Measurements from ENCODE around the gene EWSR1. TPM values are rescaled to one million over a fixed set of nuclear protein-coding genes. Genes with fewer than 3 reads are reported as not detected.

The EWSR1 gene
- total RNA-seq, 1 donor from 2014 or later: 133 TPM

DNA sequence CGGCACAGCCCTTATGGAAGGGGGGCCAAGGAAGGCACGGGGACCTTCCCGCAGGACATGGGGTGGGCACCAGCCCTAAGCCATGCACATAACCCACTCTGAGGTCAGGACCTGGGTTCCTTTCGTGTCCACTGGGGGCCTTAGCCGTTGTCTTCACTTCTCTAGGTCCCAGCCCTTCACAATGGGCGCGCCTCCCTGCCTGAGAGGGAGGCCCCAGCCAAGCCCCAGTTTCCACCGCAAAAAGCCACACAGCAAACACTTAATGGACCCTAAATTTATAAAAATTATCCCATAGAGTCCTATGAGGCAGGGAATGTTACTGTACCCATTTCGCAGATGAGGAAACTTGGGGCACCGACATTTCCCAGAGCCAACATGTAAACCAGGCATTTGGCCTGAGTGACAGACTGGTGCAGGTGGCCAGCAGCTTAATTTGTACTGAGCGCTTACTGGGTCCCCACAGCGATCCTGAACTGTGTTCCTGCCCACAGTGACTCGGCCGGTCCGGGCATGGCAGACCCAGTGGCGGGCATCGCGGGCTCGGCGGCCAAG, 39.6 kb downstream of the EWSR1 start:
- H3K27me3 ChIP-seq: no peaks in the 10 kb centered on the region
- TF ChIP-seq, protein P1, sequence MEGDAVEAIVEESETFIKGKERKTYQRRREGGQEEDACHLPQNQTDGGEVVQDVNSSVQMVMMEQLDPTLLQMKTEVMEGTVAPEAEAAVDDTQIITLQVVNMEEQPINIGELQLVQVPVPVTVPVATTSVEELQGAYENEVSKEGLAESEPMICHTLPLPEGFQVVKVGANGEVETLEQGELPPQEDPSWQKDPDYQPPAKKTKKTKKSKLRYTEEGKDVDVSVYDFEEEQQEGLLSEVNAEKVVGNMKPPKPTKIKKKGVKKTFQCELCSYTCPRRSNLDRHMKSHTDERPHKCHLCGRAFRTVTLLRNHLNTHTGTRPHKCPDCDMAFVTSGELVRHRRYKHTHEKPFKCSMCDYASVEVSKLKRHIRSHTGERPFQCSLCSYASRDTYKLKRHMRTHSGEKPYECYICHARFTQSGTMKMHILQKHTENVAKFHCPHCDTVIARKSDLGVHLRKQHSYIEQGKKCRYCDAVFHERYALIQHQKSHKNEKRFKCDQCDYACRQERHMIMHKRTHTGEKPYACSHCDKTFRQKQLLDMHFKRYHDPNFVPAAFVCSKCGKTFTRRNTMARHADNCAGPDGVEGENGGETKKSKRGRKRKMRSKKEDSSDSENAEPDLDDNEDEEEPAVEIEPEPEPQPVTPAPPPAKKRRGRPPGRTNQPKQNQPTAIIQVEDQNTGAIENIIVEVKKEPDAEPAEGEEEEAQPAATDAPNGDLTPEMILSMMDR (IDR thresholded peaks at IDR 0.05): no peak
- no peaks in the 10 kb centered on the region for H3K36me3 ChIP-seq
- no peak for DNase-seq (ENCODE audit: low spot score in 2 of 2)
- H3K4me1 ChIP-seq: peaks cover 26 to 49% of the 10 kb centered on the region in 2 donors
- H3K4me3 ChIP-seq: peak overlapping the region; percentile 80 to 99
- intact Hi-C loops (cut with DNase I): no loop called here
- H3K9me3 ChIP-seq: no peaks in the 10 kb centered on the region
- H3K27ac ChIP-seq: peak overlapping the region; percentile 83 to 87

DNA sequence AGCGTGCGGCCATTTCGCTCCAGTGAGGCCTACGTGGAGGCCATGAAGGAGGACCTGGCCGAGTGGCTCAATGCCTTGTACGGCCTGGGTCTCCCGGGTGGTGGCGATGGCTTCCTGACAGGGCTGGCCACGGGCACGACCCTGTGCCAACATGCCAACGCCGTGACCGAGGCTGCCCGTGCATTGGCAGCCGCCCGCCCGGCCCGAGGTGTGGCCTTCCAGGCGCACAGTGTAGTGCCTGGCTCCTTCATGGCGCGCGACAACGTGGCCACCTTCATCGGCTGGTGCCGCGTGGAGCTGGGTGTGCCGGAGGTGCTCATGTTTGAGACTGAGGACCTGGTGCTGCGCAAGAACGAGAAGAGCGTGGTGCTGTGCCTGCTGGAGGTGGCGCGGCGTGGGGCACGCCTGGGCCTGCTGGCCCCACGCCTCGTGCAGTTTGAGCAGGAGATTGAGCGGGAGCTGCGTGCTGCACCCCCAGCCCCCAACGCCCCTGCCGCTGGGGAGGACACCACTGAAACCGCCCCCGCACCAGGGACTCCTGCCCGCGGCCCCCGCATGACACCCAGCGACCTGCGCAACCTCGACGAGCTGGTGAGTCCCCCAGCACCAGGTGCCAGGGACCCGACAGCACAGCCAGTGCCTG, 40.2 kb downstream of the EWSR1 start:
- Histone ChIP-seq H3K36me3 (no peaks in the 10 kb centered on the region), H3K27me3 (no peaks in the 10 kb centered on the region), H3K27ac (peak overlapping the region; percentile 83 to 87), H3K9me3 (no peaks in the 10 kb centered on the region), H3K4me1 (peaks cover 26 to 43% of the 10 kb centered on the region in 2 donors), H3K4me3 (peak overlapping the region; percentile 80 to 99)
- no peak for DNase-seq (ENCODE audit: low spot score in 2 of 2)
- TF ChIP-seq, protein P1 (IDR thresholded peaks at IDR 0.05): no peak
- intact Hi-C loops (cut with DNase I): no loop called here

DNA sequence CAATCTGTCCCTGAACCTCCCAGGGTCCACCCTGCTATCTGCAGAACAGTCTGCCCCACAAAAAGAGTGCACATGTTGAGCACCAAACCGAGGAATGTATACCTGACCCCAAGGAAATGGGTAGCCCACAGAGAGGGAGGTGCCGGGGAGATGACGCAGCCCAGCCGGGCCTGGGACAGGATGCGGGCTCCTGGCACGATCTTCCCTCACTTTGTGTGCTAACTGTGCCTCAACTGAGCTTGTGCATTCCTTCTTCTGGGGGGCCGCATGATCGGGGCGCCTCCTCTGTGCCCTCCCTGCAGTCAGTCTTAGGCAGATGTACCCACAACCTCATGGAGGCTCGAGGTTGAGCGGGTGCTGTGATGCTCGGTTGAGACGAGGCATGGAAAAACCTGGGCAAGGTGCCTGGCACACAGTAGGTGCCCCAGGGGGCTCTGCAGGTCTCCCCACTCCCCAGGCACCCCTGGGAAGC, 40.8 kb downstream of the EWSR1 start:
- peak overlapping the region; percentile 2 to 80 for H3K4me3 ChIP-seq
- peak overlapping the region; percentile 83 to 87 for H3K27ac ChIP-seq
- TF ChIP-seq, protein P1 (IDR thresholded peaks at IDR 0.05): no peak
- no peaks in the 10 kb centered on the region for H3K9me3 ChIP-seq
- H3K36me3 ChIP-seq: no peaks in the 10 kb centered on the region
- no peak for DNase-seq (ENCODE audit: low spot score in 2 of 2)
- peaks cover under 1% of the 10 kb centered on the region for H3K27me3 ChIP-seq
- intact Hi-C loops (cut with DNase I): no loop called here
- H3K4me1 ChIP-seq: peaks cover 31 to 47% of the 10 kb centered on the region in 2 donors

DNA sequence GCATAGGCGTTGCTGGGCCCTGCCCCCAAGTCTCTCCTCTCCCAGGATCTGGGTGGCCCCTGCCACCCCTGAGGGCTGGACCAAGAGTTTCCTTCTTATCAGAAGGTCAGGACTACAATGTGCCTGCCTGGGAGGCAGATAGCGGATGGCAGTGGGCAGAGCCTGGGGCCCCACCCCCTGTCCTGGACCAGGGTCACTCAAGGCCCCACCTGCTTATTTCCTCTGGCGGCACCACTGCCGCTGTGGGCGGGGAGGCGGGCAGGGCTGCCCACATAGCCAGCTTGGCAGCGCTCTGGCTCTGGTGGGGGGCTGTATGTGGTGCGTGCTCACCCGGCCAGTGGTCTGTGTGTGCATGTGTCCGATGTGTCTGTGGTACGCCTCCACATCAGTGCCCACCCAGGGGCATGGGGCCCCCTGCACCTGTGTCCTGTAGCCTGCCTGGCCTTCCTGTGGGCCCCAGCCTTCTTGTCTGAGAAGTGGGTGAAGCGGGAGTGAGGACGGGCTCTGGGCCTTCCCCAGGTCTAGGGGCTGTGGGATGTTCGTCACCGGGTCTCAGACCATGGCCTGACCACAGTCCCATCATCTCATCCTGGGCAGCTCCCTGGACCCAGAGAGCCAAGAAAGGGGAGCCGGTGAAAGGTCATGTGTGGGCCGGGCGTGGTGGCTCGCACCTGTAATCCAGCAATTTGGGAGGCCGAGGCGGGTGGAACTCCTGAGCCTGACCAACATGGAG, 41.4 kb downstream of the EWSR1 start:
- Histone ChIP-seq H3K27me3 (peaks cover 6% of the 10 kb centered on the region), H3K9me3 (no peaks in the 10 kb centered on the region), H3K4me1 (peaks cover 31 to 53% of the 10 kb centered on the region in 2 donors), H3K4me3 (peak overlapping the region; percentile 2 to 80), H3K27ac (peak overlapping the region; percentile 68 to 87), H3K36me3 (no peaks in the 10 kb centered on the region)
- DNase-seq (ENCODE audit: low spot score in 2 of 2): no peak
- intact Hi-C loops (cut with DNase I): no loop called here
- TF ChIP-seq, protein P1 (IDR thresholded peaks at IDR 0.05): no peak

DNA sequence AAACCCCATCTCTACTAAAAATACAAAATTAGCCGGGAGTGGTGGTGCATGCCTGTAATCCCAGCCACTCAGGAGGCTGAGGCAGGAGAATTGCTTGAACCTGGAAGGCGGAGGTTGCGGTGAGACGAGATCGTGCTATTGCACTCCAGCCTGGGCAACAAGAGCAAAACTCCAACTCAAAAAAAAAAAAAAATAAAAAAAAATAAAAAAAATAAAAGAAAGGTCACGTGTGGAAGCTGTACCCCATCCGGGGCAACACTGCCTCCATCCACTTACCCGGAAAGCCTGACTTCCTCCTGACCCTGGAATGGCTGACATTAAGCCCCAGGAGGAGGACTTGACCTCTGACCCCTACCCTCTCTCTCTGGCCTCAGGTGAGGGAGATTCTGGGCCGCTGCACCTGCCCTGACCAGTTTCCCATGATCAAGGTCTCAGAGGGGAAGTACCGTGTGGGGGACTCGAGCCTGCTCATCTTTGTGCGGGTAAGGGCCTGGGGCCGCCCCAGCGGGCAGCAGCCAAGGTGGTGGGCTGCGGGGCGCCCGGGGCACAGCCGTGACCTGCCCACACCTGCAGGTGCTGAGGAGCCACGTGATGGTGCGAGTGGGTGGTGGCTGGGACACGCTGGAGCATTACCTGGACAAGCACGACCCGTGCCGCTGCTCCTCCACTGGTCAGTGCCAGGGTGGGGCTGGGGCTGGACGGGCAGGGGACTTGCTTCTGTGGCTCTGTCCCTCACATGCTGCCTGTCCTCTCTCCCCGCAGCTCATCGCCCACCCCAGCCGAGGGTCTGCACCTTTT, 42.2 kb downstream of the EWSR1 start:
- Histone ChIP-seq H3K4me3 (peak overlapping the region in 1 of 2 donors; percentile 39), H3K27me3 (peaks cover 6% of the 10 kb centered on the region), H3K36me3 (no peaks in the 10 kb centered on the region), H3K9me3 (no peaks in the 10 kb centered on the region), H3K27ac (peak overlapping the region; percentile 68 to 87), H3K4me1 (peaks cover 31 to 58% of the 10 kb centered on the region in 2 donors)
- DNase-seq (ENCODE audit: low spot score in 2 of 2): no peak
- intact Hi-C loops (cut with DNase I): no loop called here
- TF ChIP-seq, protein P1 (IDR thresholded peaks at IDR 0.05): no peak

Data from ascending aorta (tissue), 2 donors.